HG02938 (cell line): ENCODE measurements around the gene LRRC27.
"Not testable (repeated sequence)": the region's sequence is repeated elsewhere in the genome, so short reads cannot be mapped to it uniquely, and the experiment has no call there.

Experiments
- ATAC-seq: cut with Tn5 transposase; IDR thresholded peaks from one replicate; pipeline ENCODE4 v1.9.1; 2021; ENCODE audit warnings: mild to moderate bottlenecking, moderate library complexity; ENCODE audit not compliant: unreplicated experiment

Gene LRRC27

GRCh38 chr10:132336064-132336746, 4.2 kb downstream of the LRRC27 start:
- no peak for ATAC-seq

- no peak for ATAC-seq
Observed at GRCh38 chr10:132336919-132337407, 5.0 kb downstream of the LRRC27 start.

GRCh38 chr10:132337854-132338253, 5.9 kb downstream of the LRRC27 start:
- not testable (repeated sequence) for ATAC-seq

GRCh38 chr10:132338876-132339275, 6.9 kb downstream of the LRRC27 start:
- ATAC-seq: no peak

GRCh38 chr10:132339276-132339675, 7.3 kb downstream of the LRRC27 start:
- no peak for ATAC-seq

GRCh38 chr10:132341017-132341416, 9.0 kb downstream of the LRRC27 start:
- ATAC-seq: no peak

GRCh38 chr10:132341781-132342180, 9.8 kb downstream of the LRRC27 start:
- ATAC-seq: no peak

- no peak for ATAC-seq
Observed at GRCh38 chr10:132342553-132342952, 10.6 kb downstream of the LRRC27 start.

- ATAC-seq: no peak
Observed at GRCh38 chr10:132344386-132344785, 12.4 kb downstream of the LRRC27 start.

GRCh38 chr10:132345345-132345744, 13.4 kb downstream of the LRRC27 start:
- ATAC-seq: no peak

GRCh38 chr10:132346806-132347205, 14.8 kb downstream of the LRRC27 start:
- ATAC-seq: no peak

GRCh38 chr10:132347211-132347930, 15.4 kb downstream of the LRRC27 start:
- no peak for ATAC-seq

GRCh38 chr10:132347931-132348267, 15.9 kb downstream of the LRRC27 start:
- ATAC-seq: no peak

GRCh38 chr10:132349766-132350165, 17.8 kb downstream of the LRRC27 start:
- ATAC-seq: no peak

- ATAC-seq: no peak
Observed at GRCh38 chr10:132350391-132350790, 18.4 kb downstream of the LRRC27 start.

- ATAC-seq: no peak
Observed at GRCh38 chr10:132350946-132351345, 19.0 kb downstream of the LRRC27 start.

- ATAC-seq: no peak
Observed at GRCh38 chr10:132351611-132352010, 19.6 kb downstream of the LRRC27 start.

- ATAC-seq: not testable (repeated sequence)
Observed at GRCh38 chr10:132352462-132353308, 20.7 kb downstream of the LRRC27 start.

GRCh38 chr10:132353456-132354355, 21.7 kb downstream of the LRRC27 start:
- ATAC-seq: no peak

GRCh38 chr10:132354356-132355094, 22.5 kb downstream of the LRRC27 start:
- no peak for ATAC-seq
